GM15510 (cell line): Measurements from ENCODE around the gene VEGFA.

Experiments used
- POLR2A ChIP-seq: IDR thresholded peaks from 3 replicates; pipeline ENCODE4 v1.6.1; 2011; ENCODE audit warnings: borderline replicate concordance; ENCODE audit not compliant: insufficient read length; ENCODE audit errors: extremely low read depth

Gene VEGFA

DNA sequence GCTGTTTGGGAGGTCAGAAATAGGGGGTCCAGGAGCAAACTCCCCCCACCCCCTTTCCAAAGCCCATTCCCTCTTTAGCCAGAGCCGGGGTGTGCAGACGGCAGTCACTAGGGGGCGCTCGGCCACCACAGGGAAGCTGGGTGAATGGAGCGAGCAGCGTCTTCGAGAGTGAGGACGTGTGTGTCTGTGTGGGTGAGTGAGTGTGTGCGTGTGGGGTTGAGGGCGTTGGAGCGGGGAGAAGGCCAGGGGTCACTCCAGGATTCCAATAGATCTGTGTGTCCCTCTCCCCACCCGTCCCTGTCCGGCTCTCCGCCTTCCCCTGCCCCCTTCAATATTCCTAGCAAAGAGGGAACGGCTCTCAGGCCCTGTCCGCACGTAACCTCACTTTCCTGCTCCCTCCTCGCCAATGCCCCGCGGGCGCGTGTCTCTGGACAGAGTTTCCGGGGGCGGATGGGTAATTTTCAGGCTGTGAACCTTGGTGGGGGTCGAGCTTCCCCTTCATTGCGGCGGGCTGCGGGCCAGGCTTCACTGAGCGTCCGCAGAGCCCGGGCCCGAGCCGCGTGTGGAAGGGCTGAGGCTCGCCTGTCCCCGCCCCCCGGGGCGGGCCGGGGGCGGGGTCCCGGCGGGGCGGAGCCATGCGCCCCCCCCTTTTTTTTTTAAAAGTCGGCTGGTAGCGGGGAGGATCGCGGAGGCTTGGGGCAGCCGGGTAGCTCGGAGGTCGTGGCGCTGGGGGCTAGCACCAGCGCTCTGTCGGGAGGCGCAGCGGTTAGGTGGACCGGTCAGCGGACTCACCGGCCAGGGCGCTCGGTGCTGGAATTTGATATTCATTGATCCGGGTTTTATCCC lies at the start of gene VEGFA:
VEGFA (plus strand) TSS at position 686 of the 846 bp plus-strand sequence.
- TF ChIP-seq POLR2A, result peak; percentile 91

DNA sequence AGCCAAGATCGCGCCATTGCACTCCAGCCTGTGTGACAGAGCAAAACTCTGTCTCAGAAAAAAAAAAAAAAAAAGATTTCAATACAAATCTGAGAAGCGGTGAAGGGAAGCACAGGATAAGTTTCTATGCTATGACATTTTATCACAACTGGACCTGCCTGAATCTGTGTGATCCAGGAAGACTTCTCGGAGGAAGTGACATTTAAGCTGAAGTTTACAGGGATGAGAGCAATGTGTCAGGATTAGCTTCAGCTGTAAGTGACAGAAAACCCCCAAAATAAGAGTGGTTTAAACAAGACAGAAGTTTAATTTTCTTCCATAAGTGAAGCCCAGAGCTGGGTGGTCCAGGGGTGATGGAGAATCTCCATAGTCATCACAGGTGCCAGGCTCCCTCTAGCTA lies 49.0 kb upstream of the VEGFA start:
- TF ChIP-seq POLR2A, result no peak

DNA sequence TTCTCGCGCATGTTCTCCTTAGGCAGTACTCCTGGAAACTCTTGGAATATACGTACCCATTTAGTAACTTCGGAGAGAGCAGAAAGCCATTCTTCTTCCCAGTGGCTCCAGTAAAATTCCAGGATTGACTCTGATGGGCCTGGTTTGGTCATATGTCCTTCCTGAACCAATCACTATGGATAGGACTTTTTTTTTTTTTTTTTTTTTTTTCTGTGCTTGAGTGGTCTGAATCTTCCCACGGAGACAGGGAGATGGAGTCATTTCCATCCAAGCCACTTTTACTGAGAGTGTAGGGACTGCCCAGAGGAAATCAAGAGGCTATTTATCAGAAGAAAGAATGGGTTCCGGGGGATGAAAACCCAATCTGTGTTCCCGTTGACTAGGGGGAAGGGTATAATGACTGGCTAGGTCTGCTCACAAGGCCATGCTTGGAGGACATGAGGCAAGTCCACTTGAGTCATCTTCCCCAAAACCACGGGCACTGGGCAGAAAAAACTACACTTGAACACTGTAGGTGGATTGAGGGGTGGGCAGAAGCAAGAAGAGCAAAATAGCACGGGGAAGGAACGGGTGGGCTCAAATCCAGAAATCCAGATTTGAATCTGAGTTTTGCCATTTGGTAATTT lies 47.0 kb upstream of the VEGFA start:
- TF ChIP-seq POLR2A, result no peak

DNA sequence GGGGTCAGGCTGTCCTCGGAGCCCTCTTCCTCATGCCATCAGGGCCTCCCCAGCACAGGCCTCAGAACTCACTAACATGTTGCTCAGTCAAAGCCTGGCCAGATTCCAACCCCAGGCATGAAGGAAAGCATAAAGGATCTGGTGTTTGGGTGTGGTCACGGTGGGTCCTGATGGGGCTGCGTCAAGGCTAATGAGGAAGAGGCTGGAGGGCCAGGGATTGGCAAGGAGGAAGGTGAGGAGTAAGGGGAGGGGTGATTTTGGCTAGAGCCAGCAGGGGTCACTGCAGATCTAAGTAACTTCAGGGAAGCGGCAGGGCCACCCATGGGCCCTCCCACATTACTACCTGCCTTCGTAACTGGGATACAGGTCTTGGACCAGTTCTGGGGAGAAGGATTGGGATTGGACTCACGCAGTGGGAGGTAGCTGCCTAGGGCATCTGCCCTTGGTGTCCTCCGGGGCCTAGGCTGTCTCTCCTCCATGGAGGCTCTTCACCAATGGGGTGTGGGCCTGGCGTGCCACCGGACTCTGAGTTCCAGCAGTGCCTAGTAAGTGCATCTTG lies 46.2 kb upstream of the VEGFA start:
- no peak for TF ChIP-seq POLR2A

DNA sequence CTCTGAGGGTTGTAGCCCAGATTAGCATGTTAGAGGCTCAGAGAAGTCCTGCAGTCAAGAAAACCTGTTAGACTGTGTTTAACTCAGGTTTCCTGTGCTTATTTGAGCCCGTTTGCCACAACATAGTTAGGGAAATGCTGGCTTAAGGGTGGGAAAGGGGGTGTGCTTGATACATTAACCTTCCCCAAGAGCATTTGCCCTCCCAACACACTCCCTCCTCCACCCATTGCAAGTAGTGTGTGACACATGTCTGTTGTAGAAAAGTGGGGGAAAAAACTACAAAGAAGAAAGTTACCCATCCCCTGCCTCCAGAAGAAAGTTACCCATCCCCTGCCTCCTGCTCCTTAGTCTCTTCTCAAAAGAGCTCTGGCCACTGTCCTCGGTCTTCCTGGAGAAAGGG lies 45.7 kb upstream of the VEGFA start:
- no peak for TF ChIP-seq POLR2A

DNA sequence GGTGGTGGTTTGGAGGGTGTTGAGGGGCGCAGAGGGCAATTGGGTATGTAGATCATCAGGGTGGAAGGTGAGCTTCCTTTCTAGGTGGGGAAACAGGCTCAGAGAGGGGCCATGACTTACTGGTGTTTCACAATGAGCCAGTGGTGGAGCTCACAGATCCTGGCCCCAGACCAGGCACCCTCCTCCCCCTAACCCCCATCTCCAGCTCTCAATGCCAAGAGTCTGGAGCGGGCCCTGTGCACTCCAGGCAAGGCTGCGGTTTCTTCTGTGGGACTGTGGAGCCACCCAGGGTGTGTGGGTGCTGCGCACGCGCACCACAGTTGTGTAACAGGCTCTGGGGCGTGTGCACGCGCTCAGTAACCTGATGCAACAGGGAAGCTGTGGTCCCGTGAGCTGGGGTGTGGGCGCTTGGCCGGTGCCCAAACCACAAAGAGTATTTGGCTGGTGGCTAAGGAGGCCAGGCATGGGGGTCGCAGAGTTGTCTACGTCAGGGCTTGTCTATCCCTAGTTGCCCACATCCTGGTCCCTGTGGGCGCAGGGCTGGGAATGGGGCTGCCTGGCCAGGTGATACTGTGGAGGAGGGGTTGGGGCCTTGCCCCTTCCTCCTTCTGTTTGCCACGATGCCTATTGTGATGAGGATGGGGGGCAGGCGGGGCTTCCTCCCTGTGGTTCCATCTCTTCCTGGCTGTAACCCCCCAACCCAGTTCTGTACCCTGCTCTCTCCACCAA lies 44.9 kb upstream of the VEGFA start:
- TF ChIP-seq POLR2A, result peak; percentile 43

DNA sequence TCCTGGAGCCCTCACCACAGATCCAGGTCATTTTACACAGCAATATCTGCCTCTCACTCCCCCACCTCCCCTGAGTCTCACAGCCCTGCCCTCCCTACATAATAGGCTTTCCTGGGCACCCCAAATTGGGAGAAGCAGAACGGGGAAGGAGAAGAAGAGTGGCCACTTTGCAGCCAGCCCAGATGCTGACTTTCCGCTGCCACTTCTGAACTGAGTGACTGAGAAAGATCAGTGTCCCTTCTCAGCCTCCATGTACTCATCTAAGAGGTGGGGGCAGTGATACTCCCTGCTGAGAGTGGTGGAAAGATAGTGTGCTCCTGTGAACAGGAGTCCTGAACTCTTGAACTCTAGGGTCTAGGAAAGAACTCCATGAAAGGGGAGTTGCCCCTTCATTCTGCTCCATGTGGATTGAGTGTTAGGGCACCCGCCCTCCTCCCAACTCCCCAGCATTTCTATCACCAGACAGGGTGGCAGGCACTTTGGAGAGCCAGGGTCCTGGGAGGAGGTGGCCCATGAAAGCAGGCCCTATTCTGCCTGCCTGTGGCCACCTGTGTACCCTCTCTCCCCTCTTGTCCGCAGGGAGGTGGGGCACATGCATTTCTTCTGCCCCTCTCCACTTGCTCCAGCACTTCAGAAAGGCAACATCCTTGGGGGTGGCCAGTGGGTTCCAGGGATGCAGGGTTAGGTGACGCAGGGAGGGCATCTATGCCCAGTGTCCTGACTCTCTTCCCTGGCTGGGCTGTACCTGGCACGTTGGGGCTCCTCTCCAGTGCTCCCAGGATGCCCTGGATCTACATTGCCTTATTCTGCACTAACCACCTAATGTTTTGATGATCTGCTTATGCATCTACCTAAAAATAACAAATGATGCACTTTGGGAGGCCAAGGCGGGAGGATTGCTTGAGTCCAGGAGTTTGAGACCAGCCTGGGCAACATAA lies 44.1 kb upstream of the VEGFA start:
- no peak for TF ChIP-seq POLR2A

DNA sequence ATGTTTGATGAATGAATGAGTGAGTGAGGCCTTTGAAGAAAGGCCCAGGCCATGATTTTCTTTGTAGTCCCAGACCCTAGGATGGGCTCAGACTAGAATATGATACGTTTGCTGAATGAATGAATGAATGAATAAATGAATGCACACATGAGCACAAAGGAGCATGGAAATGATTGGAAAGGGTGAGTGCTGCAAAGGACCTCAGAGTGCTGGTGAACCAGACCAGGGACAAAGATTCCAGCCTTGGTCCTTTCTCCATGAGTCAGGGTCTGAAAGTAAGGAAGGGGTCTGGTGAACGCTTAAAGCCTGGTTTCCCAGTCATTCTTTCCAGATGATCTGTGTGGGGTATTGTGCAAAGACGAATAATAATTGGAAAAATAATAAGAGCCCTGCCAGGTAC lies 42.4 kb upstream of the VEGFA start:
- TF ChIP-seq POLR2A, result no peak

DNA sequence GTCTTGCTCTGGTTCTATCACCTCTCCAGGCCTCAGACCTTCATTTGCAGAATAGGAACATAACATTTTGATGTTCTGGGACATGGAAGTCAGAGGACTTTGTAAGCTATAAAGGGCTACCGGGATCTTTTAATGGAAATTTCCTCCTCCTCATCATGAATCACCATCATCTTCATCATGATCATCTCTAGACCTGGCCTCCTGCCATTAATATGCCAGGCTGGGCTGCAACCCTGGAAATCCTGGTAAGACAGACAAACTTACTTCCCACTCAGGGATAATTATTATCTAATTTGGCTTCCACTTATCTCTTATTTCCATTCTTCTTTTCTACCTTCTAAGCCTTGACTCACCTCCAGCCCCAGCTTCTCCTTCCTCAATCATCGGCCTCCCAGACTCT lies 41.4 kb upstream of the VEGFA start:
- TF ChIP-seq POLR2A, result no peak

DNA sequence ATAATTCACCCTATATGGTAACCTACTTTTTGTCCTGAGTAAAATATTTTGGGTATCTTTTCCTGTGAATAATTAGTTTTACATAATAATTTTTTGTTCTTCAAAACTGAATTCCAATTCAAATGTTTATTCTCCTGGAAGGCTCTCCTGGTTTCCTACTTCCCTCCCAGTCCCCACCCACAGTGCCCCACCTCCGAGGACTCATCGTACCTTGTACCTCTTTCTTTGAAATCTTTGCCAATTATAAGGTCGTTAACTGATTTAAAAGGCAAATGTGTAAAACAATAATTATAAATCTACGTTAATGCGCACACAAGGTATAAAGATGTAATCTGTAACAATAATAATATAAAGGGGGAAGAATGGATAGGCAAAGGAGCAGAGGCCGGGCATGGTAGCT lies 40.5 kb upstream of the VEGFA start:
- TF ChIP-seq POLR2A, result no peak

DNA sequence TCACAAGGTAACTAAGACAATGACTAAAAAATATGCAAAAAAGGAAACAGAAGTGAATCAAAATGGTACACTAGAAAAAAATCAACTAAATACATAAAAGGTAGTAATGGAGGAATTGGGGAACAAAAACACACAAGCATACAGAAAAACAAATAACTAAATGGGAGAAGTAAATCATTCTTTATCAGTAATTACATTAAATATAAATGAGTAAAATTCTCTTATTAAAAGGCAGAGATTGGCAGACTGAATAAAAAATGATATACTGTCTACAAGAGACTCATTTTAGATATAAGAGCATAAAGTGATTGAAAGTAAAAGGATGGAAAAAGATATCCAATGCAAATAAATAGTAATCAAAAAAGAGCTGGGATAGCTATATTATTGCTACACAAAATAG lies 39.4 kb upstream of the VEGFA start:
- TF ChIP-seq POLR2A, result no peak

DNA sequence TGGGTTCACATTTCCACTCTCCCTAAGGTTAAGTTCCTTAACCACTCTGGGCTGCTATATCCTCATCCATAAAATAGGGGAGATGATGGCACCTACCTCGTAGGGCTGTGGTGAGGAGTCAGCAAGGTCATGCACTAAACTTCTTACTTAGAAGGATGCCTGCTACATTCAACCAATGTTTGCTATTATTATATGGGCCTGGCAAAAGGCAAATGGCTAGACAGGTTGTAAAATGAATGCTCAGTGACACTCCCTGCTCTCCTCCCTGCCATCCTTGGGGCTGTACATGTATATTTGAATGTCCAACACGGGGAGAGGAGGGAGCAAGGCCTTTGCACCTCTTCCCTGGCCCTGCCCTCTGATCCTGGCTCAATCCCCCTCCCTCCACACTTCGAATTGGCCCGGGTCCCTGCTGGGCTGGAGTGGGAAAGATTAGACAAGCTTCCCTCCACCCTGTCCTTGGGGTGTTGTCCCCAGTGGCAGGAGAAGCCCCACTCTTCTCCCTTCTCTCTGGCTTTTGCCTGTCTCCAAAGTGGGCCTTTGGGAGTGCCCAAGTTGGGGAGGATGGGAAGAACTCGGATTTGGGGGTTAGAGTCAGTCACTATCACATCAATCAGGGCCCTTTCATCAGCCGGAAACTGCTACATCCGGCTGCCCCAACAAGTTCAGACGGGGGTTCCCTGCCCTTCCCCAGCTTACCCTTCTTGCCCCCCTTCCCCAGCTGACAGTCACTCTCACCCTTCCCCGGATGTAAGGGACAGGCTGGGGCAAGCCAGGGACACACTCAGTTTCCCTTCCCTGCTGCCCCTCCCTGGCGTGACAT lies 36.3 kb upstream of the VEGFA start:
- TF ChIP-seq POLR2A, result no peak

DNA sequence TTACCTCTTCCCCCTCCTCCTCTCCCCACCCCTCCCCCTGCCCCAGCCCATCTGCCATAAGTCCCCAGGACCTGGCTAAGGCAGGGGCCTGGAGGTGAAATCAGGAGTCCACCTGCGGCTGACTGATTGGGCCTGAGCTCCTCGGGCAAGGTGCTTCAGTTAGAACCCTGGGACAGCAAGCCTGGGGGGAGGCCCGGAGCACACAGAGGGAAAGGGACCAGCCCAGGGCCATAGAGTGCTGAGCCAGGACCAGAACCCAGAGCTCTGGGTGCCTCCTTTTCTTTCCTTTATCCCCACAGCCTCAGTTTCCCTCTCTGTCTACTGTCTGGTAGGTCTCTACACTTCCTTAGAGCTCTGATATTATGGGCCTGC lies 35.7 kb upstream of the VEGFA start:
- no peak for TF ChIP-seq POLR2A
